MV-4-11 (cell line): Measurements from ENCODE around the gene DLL4.

ENCODE experiments used
- DNase-seq: peaks from one replicate; lab custom pipeline; 2025; lab: John Stamatoyannopoulos, UW

DLL4 gene

DNA sequence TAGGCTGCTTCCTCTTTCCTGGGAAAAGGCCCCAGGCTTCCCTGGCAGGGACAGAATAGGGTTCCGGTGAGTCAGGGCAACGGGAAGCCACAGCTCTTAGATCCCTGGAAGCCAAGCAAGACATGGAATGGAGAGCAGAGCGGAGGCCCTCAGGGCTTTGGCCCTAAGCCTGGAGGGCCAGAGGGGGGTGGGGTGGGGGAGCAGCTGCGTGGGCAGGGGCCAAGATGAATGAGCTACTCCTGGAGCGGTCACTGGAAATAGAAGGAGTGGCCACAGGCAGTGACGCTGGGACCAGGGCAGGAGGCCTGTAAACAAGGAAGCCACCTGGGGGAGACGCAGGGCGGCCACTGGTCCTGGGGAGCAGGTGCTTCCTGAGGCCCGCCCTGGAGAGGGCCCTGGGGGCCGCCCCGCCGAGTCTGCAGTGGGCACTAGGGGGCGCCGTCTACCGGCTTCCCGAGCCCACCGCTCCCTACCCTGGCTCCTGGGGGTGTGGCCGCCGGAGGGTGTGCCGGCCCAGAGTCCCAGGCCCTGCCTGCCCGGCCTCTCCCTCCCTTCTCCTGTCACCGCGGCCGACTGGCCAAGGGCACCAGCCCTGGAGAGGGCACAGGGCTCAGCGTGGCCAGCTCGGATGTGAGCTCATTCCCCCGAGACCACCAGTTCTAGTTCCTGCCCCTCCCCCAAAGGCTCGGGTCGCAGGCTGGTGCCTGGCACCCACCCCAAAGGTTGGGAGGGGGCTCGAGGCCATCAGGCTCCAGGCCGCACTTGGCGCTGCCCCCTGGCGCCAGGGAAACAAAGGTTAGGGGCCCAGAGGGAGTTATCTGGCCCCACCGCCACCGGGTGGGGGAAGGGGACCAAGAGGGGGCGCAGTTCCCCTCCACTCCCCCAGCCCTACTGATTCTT lies 22.8 kb upstream of the DLL4 start:
- DNase-seq: peak; percentile 41

DNA sequence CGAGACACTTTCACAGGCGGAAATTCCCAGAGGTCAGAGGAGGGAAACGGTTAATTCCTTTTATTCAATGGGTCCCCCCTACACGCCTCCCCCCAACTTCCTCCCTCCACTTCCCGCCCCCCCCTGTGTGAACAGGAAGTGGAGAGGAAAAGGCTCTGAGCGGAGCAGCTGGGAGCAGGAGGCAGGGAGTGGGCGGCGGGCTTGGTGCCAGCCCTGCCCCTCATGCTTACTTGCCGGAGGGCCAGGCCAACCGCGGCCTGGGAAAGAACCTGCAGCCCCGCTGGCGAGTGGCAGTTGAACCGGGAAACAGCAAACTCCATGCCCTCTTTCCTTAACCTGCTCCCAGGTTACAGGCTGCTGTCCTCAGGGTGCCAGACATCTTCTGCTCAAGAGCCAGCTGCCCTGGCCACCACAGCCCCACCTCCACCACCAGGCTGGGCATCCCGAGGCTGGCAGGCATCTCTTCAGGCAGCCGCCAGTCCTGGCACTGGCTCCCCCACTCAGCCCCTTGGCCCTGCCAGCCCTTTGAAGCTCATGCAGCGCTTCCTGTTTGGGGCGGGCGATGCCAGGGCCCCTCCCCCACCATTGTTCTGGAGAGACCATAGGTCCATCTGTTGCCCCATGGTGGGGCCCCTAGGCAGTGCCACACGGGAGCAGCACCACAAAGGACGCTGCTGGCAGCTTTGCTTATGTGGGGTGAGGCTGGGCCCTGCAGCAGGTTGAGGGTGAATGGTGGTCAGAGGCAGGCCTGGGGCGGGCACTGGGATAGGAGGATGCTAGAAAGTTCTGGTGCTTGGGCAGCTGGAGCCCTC lies 21.9 kb upstream of the DLL4 start:
- no peak for DNase-seq

DNA sequence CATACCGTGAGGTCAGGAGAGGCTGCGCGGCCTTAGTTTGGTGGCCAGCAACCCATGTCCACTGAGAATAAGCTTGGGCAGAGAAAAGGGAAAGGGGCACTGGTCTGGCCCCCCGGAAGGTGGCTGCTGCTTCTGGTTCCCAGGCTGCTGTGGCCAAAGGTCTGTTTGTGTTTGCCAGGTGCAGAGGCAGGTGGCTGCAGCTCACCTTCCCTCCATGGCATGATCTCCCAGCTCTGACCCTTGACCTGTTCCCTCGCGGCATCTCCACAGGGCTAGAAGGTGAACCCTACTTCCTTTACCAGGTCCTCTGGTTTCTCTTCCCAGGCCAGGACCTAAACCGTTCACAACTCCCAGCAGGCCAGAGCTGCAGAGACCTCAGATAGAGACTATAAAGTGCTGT lies 21.0 kb upstream of the DLL4 start:
- DNase-seq: no peak

DNA sequence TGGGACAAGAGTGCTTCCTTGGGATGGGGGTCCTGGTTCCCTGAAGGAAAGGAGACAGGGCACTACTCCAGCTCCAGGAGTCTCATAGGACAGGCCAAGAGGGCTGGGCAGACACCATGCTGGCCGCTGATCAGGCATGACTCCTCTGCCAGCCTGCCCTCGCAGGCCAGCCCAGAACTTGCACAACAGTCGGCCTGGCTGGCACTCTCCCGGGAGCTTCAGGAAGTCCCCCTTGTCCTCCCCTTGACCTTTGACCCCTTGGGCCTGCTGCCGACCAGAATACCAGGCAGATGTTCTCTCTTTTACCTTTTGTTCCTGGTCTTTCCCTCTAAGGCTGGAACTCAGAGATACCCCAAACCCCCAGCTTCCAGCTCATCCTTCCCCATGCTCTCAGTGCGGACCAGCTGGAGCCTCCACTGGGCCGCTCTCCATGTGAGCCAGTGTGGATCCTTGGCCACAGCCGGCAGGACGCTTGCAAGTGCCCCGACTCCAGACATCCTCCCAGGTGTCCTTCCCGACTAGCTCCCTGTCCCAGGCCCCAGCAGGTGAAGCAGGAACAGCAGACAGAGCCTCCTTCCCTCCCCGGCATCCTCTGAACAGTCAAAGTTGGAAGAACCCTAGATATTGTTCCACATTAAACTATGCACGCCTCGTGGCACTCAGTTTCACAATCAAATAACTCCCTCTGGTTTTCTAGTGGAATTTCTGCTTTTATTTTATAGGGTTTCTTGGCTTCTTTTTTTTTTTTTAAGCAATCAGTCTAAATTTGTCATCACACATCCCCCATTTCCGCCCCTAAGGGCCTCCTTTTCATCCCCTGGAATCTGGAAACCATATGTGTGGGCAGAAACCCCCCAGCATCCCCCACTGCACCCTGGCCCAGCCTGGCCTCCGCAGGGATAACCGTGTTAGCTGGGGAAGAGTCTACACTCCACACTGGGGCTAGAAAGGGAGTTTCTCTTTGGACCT lies 19.2 kb upstream of the DLL4 start:
- DNase-seq: peak; percentile 46

DNA sequence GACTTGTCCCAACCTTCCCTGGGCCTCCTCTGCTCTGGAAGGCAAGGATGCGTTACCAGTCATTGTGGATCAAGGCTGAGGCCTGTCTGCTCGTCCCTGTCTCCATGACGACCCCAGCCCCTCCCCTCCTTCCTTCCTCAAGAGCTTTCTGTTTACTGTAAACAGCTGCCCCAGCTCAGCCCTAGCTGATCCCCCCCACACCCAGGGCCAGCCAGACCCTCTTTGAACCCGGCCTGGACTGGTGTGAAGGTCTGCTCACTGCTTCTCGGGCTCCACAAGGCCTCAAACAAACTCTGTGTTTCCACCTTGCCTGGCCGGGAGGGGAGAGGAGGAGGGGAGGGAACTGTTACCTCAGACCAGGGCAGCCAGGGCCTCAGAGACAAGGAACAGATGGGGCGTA lies 18.0 kb upstream of the DLL4 start:
- no peak for DNase-seq

DNA sequence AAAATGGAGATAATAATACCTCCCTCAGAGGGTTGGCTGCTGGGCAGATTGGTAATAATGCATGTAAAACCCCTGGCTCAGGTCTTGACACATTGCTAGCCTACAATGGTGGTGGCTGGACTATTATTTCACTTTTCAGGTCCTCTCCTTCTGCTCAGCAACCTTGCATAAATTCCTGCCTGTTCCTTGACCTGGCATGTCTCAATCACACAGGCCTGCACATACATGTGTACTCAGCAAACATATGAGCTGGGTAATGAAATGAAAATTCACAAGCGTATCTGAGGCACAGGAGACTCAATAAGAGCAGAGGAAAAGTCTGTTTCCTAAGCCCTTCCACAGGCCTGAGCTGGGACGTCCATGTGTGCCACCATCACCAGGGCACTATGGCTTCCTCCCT lies 17.4 kb upstream of the DLL4 start:
- DNase-seq: no peak

DNA sequence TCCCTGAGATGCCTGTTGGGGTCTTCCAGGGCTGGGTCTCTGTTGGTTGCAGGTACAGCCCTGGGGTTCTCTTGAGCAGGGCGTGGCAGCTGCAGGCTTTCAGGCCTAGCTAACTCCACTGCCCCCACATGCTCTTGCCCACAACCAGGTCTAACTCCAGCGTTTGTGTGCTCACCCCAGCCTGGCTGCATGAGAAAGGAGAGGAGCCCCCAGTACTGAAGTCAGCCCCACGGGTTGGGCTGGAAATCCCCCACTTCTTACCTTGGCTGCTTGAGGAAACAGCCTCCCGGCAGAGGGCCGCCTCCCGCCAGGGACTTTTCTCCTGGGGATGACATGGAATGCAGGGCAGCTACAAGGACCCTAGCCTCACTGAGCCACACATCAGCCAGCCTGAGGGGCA lies 16.7 kb upstream of the DLL4 start:
- no peak for DNase-seq

DNA sequence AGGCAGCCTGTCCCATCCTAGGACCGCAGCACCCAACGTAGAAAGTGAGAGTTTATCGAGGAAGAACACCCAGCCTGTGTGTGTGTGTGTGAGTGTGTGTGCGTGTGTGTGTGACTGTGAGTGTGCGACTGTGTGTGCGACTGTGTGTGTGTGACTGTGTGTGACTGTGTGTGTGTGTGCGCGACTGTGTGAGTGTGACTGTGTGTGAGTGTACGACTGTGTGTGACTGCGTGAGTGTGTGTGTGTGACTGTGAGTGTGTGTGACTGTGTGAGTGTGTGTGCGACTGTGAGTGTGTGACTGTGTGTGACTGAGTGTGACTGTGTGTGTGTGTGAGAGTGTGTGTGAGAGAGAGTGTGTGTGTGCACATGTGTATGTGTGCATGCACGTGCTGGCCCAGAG lies 15.1 kb upstream of the DLL4 start:
- DNase-seq: no peak

DNA sequence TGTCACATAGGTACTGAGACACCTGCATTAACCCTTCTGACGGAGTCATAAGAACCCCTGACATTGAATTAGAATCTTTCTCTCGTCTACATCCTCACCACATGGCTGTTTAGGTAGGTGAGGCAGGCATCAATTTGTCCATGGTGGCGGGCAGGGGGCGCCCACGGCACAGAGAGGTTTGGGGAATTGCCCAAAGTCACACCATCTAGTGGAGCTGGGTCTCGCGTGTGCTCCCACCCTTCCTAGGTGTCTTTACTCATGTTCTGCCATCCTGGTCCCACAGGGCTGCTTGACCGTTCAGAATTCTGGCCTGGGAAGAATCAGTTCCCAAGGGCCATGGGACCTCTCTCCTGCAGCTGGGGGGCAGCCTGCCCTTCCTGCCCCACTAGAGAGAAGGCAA lies 14.7 kb upstream of the DLL4 start:
- no peak for DNase-seq

DNA sequence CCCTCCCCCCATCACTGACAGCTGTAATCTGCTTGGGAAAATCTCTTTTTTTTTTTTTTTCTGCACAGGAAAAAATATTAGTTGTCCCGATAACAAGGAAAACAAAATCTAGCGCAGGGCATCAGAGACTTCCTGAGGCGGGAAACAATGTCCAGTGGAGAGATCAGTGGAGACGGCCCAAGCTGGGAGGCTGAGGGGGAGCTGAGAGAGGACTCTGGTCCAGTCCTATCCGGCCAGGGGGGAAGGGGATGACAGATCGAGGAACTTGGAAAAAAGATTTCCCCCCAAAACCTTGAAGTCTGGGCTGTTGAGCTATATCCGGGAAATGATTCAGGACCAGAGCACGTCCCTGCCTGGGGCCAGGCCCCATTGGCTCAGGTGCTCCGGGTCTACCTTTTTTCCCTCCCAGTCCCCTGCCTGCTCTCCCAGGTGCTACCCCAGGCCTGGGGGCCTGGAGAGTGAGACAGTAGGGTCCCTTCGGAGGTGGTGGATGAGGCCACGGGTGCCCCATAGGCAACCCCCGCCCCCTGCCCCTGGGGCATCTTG lies 14.0 kb upstream of the DLL4 start:
- no peak for DNase-seq

DNA sequence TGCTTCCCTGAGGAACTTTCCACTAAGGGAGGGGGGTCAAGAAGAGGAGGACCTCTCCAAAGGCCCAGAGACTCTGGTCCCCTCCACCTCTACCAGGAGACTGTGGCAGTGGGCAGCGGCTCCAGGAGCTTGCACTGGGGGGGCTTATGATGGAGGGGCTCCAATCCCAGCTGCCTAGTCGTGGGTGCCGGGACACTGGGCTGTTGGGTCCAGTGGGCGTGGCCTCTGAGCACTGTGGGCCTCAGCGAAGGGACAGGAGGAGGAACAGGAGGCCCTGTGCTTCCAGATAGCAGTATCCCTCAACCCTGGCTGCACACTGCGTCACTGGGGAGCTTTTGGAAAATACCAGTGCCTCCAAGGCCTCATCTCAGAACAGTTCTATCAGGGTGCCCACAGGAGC lies 13.5 kb upstream of the DLL4 start:
- DNase-seq: no peak

DNA sequence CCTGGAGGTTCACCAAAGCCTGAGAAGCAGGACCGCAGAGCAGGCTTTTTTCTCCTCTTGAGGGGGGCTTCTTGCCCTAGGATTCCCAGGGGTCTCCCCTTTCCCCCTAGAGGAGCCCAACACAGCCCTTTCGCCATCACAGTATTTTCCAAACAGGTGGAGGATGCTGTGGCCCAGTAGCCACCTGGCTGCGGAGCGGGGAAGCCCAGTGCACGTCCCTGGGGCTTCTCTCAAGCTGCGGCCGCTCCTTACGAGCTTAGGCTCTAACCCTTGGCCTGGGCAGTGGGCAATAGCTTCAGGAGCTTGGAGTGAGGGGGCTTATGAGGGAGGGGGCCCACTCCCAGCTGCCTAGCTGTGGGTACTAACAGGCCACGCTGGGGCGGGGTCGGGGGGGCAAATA lies 11.6 kb upstream of the DLL4 start:
- DNase-seq: no peak

DNA sequence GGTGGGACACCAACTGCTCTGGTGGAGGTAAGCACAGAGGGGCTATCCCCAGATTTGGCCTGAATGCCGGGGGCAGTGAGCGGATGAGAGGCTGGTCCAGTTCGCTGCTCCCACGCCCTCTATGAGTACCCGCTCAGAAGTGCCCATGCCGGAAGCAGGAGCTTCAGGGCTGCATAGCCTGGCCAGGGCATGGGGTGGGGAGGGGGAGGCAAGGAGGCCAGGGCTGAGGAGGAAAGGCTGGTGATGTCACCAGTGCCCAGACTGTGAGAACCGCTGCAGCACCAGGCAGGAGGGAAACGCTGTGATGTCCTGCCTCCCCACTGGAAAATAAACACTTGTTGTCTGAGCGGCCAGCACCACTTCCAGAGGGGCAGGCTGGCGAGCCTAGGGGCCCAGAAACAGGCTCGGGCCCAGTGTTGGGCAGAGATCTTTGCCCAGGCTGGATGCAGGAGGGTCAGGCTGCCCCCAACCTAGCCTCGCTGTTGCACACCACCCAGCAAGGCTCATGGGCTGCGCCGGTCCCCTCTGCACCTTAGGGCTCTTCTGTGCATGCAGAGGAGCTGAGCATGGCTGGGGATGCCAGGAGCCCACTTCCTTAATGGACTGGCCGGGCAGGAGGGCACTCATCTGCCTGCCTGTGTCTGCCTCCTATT lies 10.9 kb upstream of the DLL4 start:
- DNase-seq: no peak

DNA sequence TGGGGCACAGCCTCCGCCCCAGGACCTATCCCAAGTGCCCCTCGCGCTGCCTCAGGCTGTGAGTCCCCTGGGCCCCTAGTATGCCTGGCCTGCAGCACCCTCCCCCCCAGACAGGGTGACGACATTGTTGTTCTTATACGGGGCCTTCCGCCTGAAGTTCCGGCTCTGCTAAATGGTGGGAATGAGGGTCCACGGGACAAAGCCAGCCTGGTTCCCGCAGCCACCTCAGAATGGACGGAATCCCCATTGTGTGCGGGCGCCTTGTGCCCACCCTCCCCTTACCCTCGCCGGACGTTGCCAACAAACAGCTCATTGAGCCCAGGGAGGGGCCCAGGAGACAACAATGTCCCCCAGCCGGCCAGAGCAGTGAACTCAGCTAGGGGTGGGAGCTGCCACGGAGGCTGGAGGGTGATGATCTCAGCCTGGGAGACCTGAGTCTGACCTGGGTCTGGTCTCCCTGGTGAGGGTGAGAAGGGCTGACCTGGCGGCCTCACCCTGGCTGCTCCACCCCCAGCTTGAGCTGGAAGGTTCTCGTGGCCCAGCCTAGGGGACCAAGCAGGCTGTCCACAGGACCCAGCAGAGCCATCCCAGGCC lies 10.2 kb upstream of the DLL4 start:
- no peak for DNase-seq

DNA sequence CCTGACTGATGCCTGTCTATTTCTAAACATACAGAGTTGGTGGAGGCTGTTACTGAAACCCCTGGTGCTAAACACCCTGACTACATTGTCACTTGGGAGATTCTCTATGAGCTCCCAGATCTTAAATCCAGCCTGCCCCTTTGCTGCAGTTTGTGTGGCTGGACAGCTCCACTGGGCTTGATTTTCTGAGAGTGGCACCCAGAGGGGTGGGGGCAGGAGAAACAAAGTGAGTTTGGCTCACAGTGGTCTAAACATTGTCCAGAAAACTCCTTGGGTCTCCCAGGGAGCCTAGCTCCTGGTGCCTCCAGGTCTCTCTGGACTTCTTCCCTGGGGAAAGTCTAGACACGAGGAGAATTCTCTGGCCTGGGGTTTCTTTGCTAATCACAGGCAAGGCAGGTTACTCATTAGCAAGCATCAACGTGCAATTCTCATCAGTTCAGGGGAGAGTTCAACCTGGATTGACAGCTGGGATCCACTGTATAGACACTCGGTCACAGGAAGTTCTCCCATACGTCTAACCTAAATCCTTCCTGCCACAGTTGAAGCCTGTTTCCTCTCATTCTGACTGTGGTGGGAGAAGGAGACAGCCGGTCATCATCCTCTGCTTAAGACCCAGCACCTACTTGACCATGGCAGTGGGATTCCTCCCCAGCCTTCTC lies 7.1 kb upstream of the DLL4 start:
- no peak for DNase-seq

DNA sequence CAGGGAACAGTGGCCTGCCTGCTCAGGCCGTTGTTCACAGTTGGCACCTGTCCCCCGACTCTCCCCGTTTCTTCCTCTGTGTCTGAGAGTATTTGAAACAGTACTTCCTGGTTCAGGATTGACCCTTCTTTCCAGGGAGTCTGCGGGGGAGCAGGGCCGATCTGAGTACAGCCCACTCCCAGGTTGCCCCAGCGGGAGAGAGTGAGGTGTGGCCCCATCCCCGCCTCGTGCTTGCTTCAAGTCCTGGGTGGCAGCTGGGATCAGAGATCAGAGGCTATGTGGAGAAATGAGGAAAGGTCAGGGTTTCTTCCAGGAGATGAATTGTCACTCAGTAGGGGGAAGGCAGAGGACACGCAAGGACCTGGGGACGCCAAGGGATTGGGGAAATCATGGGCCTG lies 6.5 kb upstream of the DLL4 start:
- DNase-seq: no peak

DNA sequence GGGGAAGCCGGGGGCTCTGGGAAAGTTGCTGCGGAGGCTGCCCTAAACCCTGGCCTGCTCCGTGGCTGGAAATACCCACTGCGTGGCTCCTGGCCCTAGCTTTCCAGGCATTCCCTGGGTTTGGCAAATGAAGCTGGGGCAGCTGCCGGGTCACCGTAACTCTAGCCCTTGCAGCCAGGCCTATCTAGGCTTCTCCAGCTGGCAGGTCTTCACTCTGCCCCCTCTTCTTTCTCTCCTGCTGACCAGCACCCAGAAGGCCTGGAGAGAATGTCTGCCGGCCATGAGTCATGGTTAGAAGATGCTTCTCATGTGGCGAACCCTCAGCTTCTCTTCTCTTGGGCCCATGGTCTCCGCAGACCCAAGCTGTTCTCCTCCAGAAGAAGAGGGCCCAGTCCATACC lies 5.6 kb upstream of the DLL4 start:
- no peak for DNase-seq

DNA sequence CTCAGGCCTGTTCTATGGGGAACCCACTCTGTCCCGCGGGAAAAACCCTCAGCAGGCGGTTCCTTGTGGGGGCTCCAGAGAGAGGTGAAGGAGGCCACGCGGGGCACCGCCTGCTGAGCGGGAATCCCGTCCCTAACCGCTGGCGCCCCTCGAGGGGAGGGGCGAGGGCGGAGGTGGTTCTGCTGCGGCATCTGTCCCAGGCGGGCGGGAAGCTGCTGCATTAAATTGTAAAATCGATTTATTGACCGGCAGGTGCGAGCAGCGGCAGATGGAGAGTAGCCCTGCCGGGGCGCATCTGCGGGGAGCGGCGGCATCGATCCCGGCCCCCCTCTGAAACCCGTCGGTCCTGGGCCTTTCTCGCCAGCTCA lies 3.7 kb upstream of the DLL4 start:
- DNase-seq: no peak

DNA sequence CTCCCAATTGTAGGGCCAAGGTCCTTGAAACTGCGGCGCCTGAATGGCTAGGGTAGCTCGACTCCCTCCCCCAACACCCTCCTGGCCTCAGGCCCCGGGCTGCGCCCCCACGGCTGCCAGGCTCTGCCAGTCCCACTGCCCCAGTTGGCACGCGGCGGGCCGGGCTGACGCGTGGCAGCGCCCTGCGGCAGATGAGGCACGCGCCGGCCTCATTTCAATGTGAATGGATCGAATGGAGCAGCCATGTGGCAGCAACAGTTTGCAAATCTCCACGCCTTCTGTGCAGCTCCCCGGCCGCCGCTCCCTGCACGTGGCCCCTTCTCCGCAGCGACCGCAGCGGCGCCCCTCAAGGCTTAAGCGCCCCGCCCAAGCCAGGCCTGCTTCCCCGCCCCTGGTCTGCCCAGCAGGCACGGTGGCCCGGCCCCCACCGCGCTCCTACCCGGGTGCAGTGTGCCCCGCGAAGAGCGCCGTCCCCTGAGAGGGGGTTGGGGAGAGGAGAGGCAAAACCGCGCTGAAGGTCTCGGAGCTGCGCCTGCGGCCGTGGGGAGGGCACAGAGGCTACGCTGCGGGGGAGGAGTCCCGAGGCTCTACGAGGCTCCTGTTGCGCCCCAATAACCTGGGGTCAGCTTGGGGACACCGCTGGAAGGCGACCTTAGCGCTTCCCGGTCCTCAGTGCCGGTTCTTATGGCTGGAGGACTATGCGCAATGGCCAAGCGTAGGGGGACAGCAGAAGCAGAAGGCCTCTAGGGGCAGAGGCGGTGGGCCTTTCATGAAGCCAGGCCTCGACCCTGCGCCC lies 3.1 kb upstream of the DLL4 start:
- peak; percentile 28 for DNase-seq
